DOHH2 (cell line): Measurements from ENCODE around the gene TBX20.

ENCODE experiments used
- H3F3A ChIP-seq: fragments of 200-600 bp; sonication (generic), shearing (Covaris generic); 2 replicates; pipeline ENCODE4 v1.6.0; 2016; ENCODE audit warnings: antibody characterized with exemption, mild to moderate bottlenecking; ENCODE audit not compliant: control insufficient read depth, insufficient read depth
- H3K27ac ChIP-seq: fragments of 200-600 bp; sonication (generic); 2 replicates; pipeline ENCODE4 v1.5.1; 2014; ENCODE audit warnings: low read depth, mild to moderate bottlenecking, low read length, moderate library complexity
- H3K27me3 ChIP-seq: fragments of 200-600 bp; sonication (generic); 2 replicates; pipeline ENCODE4 v1.6.1; 2014; ENCODE audit warnings: mild to moderate bottlenecking, low read length, mixed read lengths; ENCODE audit not compliant: control insufficient read depth
- H3K36me3 ChIP-seq: fragments of 200-600 bp; sonication (generic); 2 replicates; pipeline ENCODE4 v1.6.1; 2014; ENCODE audit warnings: mild to moderate bottlenecking, low read length, moderate library complexity, mixed read lengths; ENCODE audit not compliant: control insufficient read depth
- H3K4me1 ChIP-seq: fragments of 200-600 bp; sonication (generic); 2 replicates; pipeline ENCODE4 v1.6.1; 2014; ENCODE audit warnings: mild to moderate bottlenecking, low read length, mixed read lengths; ENCODE audit not compliant: control insufficient read depth
- H3K4me2 ChIP-seq: fragments of 200-600 bp; sonication (generic); 2 replicates; pipeline ENCODE4 v1.6.0; 2014; ENCODE audit warnings: mild to moderate bottlenecking, low read length, moderate library complexity
- H3K4me3 ChIP-seq: fragments of 200-600 bp; sonication (generic); 2 replicates; pipeline ENCODE4 v1.5.1; 2014; ENCODE audit warnings: mild to moderate bottlenecking, low read length, mixed read lengths
- H3K79me2 ChIP-seq: fragments of 200-600 bp; sonication (generic); 2 replicates; pipeline ENCODE4 v1.6.1; 2014; ENCODE audit warnings: mild to moderate bottlenecking, low read length, mixed read lengths; ENCODE audit not compliant: control insufficient read depth
- H3K9me2 ChIP-seq: fragments of 200-600 bp; sonication (generic); replicated peaks from 2 replicates; pipeline ENCODE4 v1.6.1; 2014; ENCODE audit warnings: mild to moderate bottlenecking, low read length, mixed read lengths; ENCODE audit not compliant: control insufficient read depth
- H3K9me3 ChIP-seq: fragments of 200-600 bp; sonication (generic); 2 replicates; pipeline ENCODE4 v1.6.1; 2014; ENCODE audit warnings: antibody characterized with exemption, low read length, mixed read lengths; ENCODE audit not compliant: control insufficient read depth, insufficient read depth
- H4K20me1 ChIP-seq: fragments of 200-600 bp; sonication (generic); 2 replicates; pipeline ENCODE4 v1.6.0; 2014; ENCODE audit warnings: low read depth, mild to moderate bottlenecking, antibody characterized with exemption, low read length, moderate library complexity; ENCODE audit not compliant: control insufficient read depth, insufficient read depth
- CTCF ChIP-seq: fragments of 200-600 bp; sonication (generic); IDR thresholded peaks from one replicate; pipeline ENCODE4 v1.5.1; 2014; ENCODE audit warnings: antibody characterized with exemption, mild to moderate bottlenecking, low read depth, low read length; ENCODE audit not compliant: poor library complexity, severe bottlenecking
- EZH2phosphoT487 ChIP-seq: fragments of 200-600 bp; sonication (generic); IDR thresholded peaks from 2 replicates; pipeline ENCODE4 v1.6.1; 2017; ENCODE audit warnings: borderline replicate concordance, mild to moderate bottlenecking, antibody characterized with exemption, low read length, moderate library complexity, mixed read lengths

Gene TBX20

GRCh38 chr7:35253460-35253709 is 515 bp downstream of the TBX20 start:
- Histone ChIP-seq H3F3A (no peaks in the 10 kb centered on the region), H3K4me1 (no peaks in the 10 kb centered on the region; the same call in 1 of the 2 replicates), H3K9me3 (no peaks in the 10 kb centered on the region), H3K4me2 (no peak overlapping the region), H4K20me1 (no peaks in the 10 kb centered on the region), H3K4me3 (no peak overlapping the region), H3K79me2 (no peaks in the 10 kb centered on the region), H3K27ac (no peak overlapping the region), H3K9me2 (no peaks in the 10 kb centered on the region), H3K36me3 (no peaks in the 10 kb centered on the region), H3K27me3 (peaks cover 60% of the 10 kb centered on the region)
- TF ChIP-seq EZH2phosphoT487 (no peak), CTCF (no peak)

- no peaks in the 10 kb centered on the region for H3K36me3 ChIP-seq
- H3K4me1 ChIP-seq = no peaks in the 10 kb centered on the region; the same call in 1 of the 2 replicates
- H4K20me1 ChIP-seq = no peaks in the 10 kb centered on the region
- H3K4me3 ChIP-seq = no peak overlapping the region
- H3K27me3 ChIP-seq = peaks cover 66% of the 10 kb centered on the region
- TF ChIP-seq EZH2phosphoT487 = no peak
- TF ChIP-seq CTCF = no peak
- no peaks in the 10 kb centered on the region for H3K9me2 ChIP-seq
- H3F3A ChIP-seq = no peaks in the 10 kb centered on the region
- no peaks in the 10 kb centered on the region for H3K79me2 ChIP-seq
- no peaks in the 10 kb centered on the region for H3K9me3 ChIP-seq
- H3K4me2 ChIP-seq = no peak overlapping the region
- no peak overlapping the region for H3K27ac ChIP-seq
These were observed 1.1 kb downstream of the TBX20 start for GRCh38 chr7:35252612-35253459.

- no peaks in the 10 kb centered on the region for H3K36me3 ChIP-seq
- no peak for TF ChIP-seq EZH2phosphoT487
- TF ChIP-seq CTCF = no peak
- peaks cover 62% of the 10 kb centered on the region for H3K27me3 ChIP-seq
- no peaks in the 10 kb centered on the region for H3K79me2 ChIP-seq
- no peaks in the 10 kb centered on the region; the same call in 1 of the 2 replicates for H3K4me1 ChIP-seq
- peak overlapping the region; percentile 3; the same call in 1 of the 2 replicates for H3K4me2 ChIP-seq
- H3K9me2 ChIP-seq = no peaks in the 10 kb centered on the region
- H3F3A ChIP-seq = no peaks in the 10 kb centered on the region
- no peak overlapping the region for H3K27ac ChIP-seq
- H3K9me3 ChIP-seq = no peaks in the 10 kb centered on the region
- no peak overlapping the region for H3K4me3 ChIP-seq
- no peaks in the 10 kb centered on the region for H4K20me1 ChIP-seq
These were observed 2.1 kb downstream of the TBX20 start for GRCh38 chr7:35251606-35252310.
